PFSK-1 (cell line): ENCODE data around the gene GLUD2.

ENCODE experiments used
- FOXP2 ChIP-seq: optimal IDR thresholded peaks from 2 replicates; pipeline ENCODE3; 2011; ENCODE audit warnings: borderline replicate concordance, control low read depth, inconsistent platforms; ENCODE audit not compliant: insufficient read depth; ENCODE audit errors: extremely low read length, extremely low read depth
- POLR2AphosphoS5 ChIP-seq: IDR thresholded peaks from 2 replicates; pipeline ENCODE4 v1.6.1; 2012; ENCODE audit warnings: low read depth, mild to moderate bottlenecking, control low read depth, low read length, moderate library complexity
- SIN3A ChIP-seq: IDR thresholded peaks from 2 replicates; pipeline ENCODE4 v1.6.1; 2012; ENCODE audit warnings: mild to moderate bottlenecking, low read length, moderate library complexity, borderline replicate concordance; ENCODE audit not compliant: insufficient read depth
- TAF1 ChIP-seq: IDR thresholded peaks from 2 replicates; pipeline ENCODE4 v1.6.1; 2012; ENCODE audit warnings: low read length, control low read depth, borderline replicate concordance; ENCODE audit not compliant: insufficient read depth
- TF ChIP-seq, protein P1 (sequence below), 2 experiments: IDR thresholded peaks; 2 replicates each; pipeline versions ENCODE4 v1.6.1 to v1.8.0; 2011 to 2012; ENCODE audit warnings: low read depth in 2 of 2, low read length in 2 of 2, control low read depth in 1 of 2, inconsistent platforms in 1 of 2, mild to moderate bottlenecking in 1 of 2, moderate library complexity in 1 of 2; ENCODE audit not compliant: insufficient read depth in 1 of 2

Gene GLUD2

DNA sequence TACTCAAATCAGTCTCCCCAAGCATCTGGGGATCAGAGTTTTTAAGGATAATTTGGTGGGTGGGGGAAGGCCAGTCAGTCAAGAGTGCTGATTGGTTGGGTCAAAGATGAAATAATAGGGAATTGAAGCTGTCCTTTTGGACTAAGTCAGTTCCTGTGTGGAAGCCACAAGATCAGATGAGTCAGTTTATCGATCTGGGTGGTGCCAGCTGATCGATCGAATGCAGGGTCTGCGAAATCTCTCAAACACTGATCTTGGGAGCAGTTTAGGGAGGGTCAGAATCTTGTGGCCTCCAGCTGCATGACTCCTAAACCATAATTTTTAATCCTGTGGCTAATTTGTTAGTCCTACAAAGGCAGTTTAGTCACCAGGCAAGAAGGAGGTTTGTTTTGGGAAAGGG is 17.3 kb upstream of the GLUD2 start:
- TF ChIP-seq SIN3A = no peak
- TF ChIP-seq, protein P1, sequence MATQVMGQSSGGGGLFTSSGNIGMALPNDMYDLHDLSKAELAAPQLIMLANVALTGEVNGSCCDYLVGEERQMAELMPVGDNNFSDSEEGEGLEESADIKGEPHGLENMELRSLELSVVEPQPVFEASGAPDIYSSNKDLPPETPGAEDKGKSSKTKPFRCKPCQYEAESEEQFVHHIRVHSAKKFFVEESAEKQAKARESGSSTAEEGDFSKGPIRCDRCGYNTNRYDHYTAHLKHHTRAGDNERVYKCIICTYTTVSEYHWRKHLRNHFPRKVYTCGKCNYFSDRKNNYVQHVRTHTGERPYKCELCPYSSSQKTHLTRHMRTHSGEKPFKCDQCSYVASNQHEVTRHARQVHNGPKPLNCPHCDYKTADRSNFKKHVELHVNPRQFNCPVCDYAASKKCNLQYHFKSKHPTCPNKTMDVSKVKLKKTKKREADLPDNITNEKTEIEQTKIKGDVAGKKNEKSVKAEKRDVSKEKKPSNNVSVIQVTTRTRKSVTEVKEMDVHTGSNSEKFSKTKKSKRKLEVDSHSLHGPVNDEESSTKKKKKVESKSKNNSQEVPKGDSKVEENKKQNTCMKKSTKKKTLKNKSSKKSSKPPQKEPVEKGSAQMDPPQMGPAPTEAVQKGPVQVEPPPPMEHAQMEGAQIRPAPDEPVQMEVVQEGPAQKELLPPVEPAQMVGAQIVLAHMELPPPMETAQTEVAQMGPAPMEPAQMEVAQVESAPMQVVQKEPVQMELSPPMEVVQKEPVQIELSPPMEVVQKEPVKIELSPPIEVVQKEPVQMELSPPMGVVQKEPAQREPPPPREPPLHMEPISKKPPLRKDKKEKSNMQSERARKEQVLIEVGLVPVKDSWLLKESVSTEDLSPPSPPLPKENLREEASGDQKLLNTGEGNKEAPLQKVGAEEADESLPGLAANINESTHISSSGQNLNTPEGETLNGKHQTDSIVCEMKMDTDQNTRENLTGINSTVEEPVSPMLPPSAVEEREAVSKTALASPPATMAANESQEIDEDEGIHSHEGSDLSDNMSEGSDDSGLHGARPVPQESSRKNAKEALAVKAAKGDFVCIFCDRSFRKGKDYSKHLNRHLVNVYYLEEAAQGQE (IDR thresholded peaks at IDR 0.05; ENCODE audit: insufficient read depth in 1 of 2, low read depth in 2 of 2, low read length in 2 of 2) = no peak
- TF ChIP-seq POLR2AphosphoS5 = no peak
- no peak for TF ChIP-seq TAF1
- no peak for TF ChIP-seq FOXP2

DNA sequence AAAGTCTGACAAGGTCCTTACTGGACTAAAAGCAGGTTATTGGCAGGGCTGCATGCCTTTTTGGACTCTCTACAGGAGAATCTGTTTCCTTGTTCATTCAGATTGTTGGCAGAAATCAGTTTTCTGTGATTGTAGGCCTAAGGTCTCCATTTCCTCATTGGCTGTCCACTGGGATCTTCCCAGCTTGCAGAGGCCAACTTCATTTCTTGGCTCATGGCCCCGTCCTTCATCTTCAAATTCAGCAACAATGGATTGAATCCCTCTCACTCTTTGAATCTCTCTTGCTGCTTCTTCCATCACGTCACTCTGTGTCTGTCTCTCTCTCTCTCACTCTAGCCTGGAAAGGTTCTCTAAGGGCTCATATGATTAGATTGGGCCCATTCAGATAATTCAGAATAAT is 14.9 kb upstream of the GLUD2 start:
- TF ChIP-seq SIN3A = no peak
- TF ChIP-seq FOXP2 = no peak

DNA sequence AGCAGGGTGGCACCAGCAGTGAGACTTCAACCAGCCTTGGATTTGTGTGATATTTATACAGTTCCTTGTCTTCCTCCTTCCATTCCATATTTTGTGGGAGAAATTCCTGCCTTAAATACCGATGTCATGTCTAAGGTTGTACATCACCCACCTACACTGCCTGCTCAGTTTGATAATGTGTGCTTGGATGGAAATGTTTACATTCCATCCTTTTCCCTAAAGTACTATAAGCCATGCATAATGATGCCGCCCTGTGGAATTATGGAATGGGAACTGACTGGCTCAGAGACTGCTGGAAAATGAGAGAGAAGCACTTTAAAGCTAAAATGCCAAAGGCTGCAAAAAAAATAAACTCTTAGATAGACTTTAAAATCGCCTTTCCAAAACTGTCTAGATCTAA is 11.3 kb upstream of the GLUD2 start:
- no peak for TF ChIP-seq POLR2AphosphoS5
- no peak for TF ChIP-seq TAF1
- TF ChIP-seq SIN3A = no peak
- no peak for TF ChIP-seq FOXP2
- TF ChIP-seq, protein P1 (IDR thresholded peaks at IDR 0.05; ENCODE audit: insufficient read depth in 1 of 2, low read depth in 2 of 2, low read length in 2 of 2) = no peak

DNA sequence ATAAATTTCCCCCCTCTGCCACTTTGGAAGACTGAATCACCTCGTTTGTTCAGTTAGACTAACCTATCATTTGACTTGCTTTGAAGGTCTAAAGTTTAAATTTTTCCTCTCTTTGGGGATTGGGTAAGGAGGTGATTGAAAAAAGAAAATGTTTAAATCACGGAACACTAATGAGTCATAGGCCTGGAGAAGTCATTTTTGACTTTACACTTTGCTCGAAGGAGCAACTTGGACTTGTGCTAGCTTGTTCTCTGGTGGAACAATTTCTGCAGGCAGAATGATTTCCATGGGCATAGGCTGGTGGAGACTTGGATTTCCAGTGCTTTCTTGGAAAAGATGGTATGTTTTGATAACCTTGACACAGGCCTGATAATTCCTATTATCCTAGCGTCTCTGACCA is 10.5 kb upstream of the GLUD2 start:
- TF ChIP-seq, protein P1 (IDR thresholded peaks at IDR 0.05; ENCODE audit: insufficient read depth in 1 of 2, low read depth in 2 of 2, low read length in 2 of 2) = no peak
- TF ChIP-seq TAF1 (no peak), FOXP2 (no peak), SIN3A (no peak), POLR2AphosphoS5 (no peak)

DNA sequence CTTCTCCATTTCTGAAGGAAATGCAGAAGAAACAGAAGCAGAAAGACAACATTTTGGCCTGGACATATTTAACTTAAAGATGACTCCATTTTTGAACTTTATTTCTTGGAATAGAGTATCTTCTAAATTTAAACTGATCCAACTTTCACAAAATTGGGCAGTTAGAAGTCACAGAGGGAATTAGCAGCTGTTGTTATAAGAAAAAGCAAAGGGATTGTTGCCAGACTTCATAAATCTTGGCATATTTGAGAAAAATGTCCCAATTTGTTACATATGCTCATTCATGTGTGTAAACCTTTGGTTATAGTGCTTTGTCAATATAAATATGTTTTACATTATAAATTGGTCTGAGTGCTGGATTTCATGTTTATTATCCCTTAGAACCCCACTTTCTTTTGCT is 3.4 kb downstream of the GLUD2 start:
- TF ChIP-seq POLR2AphosphoS5 (no peak), FOXP2 (no peak), TAF1 (no peak), SIN3A (no peak)
- TF ChIP-seq, protein P1 (IDR thresholded peaks at IDR 0.05; ENCODE audit: insufficient read depth in 1 of 2, low read depth in 2 of 2, low read length in 2 of 2) = no peak
